ENCODE measurements around the gene APOB.
"Not testable (repeated sequence)": the region's sequence is repeated elsewhere in the genome, so short reads cannot be mapped to it uniquely, and the experiment has no call there.

APOB gene

GRCh38 chr2:21034156-21034971 lies 9.5 kb downstream of the APOB start:
- intact Hi-C loops (cut with DNase I) = no loop called here
- DNase-seq = no peak

GRCh38 chr2:21033237-21034155 lies 10.4 kb downstream of the APOB start:
- intact Hi-C loops (cut with DNase I) = no loop called here
- no peak for DNase-seq

DNA sequence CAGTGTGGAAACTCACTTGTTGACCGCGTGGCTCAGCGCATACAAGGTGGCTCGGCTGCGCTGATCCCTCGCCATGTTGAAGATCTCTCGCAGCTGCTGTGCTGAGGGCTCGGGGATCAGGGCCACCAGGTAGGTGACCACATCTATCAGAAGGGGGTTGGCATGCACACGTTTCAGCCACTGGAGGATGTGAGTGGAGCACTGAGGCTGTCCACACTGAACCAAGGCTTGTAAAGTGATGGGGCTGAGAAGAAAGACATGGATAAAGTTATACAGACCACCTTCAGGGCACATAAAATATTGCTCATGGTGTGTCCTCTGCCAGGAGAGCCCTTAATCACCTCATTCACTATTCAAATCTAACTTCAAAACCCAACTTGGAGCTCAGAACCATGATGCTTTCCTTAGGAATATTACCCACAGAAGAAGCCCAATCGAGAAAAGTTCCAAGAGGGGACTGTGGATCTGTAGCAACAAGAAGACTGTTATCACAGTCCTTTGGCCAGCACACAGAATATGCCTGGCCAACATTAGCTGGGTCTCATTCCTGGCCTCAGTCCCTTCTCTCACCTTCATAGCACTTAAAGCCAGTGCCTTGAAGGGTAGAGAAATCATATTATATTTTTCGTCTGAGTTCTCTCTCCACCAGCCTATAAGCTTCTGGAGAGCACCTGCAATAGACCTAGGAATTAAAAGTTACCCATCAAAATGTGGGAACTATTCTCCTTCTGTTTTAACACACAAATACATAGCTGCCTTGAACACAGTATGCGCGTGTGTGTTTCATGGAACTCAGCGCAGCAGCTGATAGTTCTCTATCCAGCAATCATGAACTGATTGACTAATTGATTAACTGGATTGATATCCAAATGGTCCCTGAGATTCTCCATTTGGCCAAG lies 11.3 kb downstream of the APOB start:
- intact Hi-C loops (cut with DNase I) = no loop called here
- DNase-seq = no peak

- intact Hi-C loops (cut with DNase I) = no loop called here
- DNase-seq = no peak
Observed at GRCh38 chr2:21030983-21031968, 12.6 kb downstream of the APOB start.

- no peak for DNase-seq
- intact Hi-C loops (cut with DNase I) = no loop called here
Observed at GRCh38 chr2:21029519-21029918, 14.4 kb downstream of the APOB start.

- DNase-seq; intact Hi-C loops (cut with DNase I): not testable (repeated sequence)
Observed at GRCh38 chr2:21028951-21029350, 14.9 kb downstream of the APOB start.

- intact Hi-C loops (cut with DNase I) = no loop called here
- no peak for DNase-seq
Observed at GRCh38 chr2:21028021-21028947, 15.6 kb downstream of the APOB start.

- DNase-seq = no peak
- intact Hi-C loops (cut with DNase I) = no loop called here
Observed at GRCh38 chr2:21026479-21027282, 17.2 kb downstream of the APOB start.

DNA sequence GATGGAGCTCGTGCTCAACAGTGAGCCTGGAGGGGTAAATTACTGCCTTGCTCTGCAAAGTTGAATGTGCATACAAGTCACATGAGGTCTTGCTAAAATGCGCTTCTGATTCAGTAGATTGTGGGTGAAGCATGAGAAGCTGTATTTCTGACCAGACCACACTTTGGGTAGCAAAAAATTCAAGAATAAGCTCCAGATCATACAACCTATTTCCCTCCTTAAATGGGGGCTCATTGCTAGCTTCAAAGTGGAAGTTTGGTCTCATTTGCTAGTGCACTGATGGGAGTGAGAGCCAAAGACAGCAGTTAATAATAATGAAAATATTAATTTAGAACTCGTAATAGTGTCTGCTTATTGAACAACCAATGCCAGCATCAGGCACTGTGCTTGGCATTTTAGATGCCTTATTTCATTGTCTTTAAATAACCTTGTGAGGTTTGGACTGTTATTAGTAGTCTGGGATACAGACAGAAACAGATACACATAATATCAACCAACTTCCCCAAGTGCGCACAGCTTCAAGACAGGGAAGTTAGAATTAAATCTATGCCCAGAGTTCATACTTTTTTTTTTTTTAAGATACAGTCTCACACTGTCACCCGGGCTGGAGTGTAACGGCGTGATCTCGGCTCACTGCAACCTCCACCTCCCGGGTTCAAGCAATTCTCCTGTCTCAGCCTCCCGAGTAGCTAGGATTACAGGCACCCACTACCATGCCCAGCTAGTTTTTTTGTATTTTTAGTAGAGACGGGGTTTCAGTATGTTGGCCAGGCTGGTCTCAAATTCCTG lies 18.0 kb downstream of the APOB start:
- intact Hi-C loops (cut with DNase I) = no loop called here
- no peak for DNase-seq

DNA sequence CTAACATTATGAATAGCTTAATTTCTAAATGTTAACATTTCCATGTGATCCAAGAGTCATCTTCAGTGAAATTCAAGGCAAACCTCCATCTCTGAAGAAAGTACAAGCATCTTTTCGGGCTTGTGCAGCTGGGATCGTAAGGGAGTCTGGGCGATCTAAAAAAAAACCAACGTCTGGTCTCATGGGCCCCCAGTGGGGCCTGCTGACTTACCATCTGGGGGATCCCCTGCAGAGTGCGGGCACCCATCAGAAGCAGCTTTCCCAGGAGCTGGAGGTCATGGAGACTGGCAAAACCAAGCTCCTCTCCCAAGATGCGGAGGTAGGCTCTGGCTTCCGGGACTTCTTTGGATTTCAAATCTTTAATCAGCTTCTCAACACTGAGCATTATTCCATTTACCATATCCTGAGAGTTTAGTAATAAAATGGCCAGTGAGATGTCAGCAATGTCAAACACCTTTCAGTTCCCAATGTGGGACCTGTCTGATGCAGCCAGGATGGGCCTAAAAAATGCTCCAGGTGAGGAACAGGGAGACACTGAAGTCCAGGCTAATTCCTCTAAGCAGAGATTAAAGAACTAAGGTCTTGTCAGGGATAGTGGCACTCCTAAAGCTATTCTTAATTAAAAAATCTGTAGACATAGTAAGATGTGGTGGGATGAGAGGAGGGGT lies 19.0 kb downstream of the APOB start:
- DNase-seq = peak in 1 of 10 donors; percentile 70

GRCh38 chr2:21024198-21024597 lies 19.7 kb downstream of the APOB start:
- DNase-seq = no peak
- intact Hi-C loops (cut with DNase I) = no loop called here

More for the DNA sequence above, 19.0 kb downstream of the APOB start:
- intact Hi-C loops (cut with DNase I) = no loop called here

GRCh38 chr2:21023419-21024181 lies 20.3 kb downstream of the APOB start:
- intact Hi-C loops (cut with DNase I) = no loop called here
- no peak for DNase-seq

DNA sequence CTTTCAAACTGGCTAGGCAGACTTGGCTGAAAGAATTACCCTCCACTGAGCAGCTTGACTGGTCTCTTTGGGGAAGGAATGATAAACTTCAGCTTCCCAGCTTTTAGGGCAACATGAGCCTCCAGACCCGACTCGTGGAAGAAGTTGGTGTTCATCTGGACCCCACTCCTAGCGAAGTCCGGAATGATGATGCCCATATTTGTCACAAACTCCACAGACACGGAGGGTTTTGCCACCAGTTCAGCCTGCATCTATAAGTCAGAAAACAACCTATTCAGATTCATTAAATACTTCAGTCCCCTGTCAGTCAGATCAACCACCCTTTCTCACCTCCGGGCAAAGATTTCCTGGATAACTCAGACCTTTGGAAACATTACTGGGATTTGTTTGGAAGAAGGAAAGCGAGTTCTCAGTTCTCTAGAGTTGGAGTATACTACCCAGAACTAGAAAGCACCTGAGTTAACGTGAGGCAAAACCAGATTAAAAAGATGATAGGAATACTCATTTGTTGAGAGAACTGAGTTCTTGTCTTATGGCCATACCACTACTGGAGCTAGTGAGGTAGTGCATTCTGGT lies 21.0 kb downstream of the APOB start:
- no peak for DNase-seq
- intact Hi-C loops (cut with DNase I) = no loop called here

GRCh38 chr2:21021430-21021829 lies 22.4 kb downstream of the APOB start:
- no peak for DNase-seq
- intact Hi-C loops (cut with DNase I) = no loop called here

DNA sequence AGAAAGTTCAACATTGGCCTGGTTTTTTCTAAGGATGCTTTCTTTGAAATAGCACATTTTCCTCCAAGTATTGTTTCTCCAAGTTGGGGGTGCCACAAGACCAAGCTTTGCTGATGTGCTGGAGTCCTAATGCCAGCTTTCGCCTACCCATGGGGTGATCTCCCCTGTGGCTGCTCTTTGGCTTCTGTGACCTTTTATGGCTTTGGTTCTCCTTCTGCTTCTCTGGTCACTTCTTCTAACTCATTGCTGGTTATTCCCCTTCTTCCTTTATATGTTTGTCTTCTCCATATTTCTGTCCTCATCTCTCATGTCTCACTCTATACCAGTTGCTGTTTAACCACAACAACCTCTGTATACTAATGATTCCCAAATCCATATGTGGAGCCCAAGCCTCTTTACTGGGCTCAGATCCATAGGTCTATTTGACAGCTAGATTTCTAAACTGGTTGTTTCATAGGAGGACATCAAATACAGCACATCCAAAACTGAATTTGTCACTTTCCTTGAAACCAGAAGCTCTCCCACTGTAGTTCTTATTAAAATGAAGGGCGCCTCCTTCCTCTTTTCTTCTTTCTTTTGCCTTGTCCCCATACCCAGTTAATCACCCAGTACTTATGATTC lies 23.1 kb downstream of the APOB start:
- DNase-seq = no peak
- intact Hi-C loops (cut with DNase I) = no loop called here

Data from posterior cingulate gyrus (tissue), 11 donors.